Loucy (cell line): ENCODE results near the gene PTTG1IP.

ENCODE experiments used
- CTCF ChIP-seq: fragments of 200-600 bp; sonication (generic); conservative IDR thresholded peaks from 2 replicates; pipeline ENCODE4 v1.5.1; 2014; ENCODE audit warnings: mild to moderate bottlenecking, antibody characterized with exemption, low read length
- EZH2phosphoT487 ChIP-seq: fragments of 200-600 bp; IDR thresholded peaks from 2 replicates; pipeline ENCODE4 v1.6.1; 2018; ENCODE audit warnings: antibody characterized with exemption, mild to moderate bottlenecking, moderate library complexity, borderline replicate concordance

- TF ChIP-seq CTCF = no peak
- TF ChIP-seq EZH2phosphoT487 = no peak
Observed at GRCh38 chr21:44919111-44919912, 45.8 kb upstream of the PTTG1IP start.
